K562 (cell line): ENCODE results near the gene PACSIN1. TPM values are rescaled to one million over a fixed set of nuclear protein-coding genes. Genes with fewer than 3 reads are reported as not detected.

Experiments
- ATAC-seq: fragments of 200-7000 bp; cut with Tn5 transposase; 3 replicates; pipeline ENCODE4 v1.9.1; 2020; ENCODE audit warnings: moderate library complexity
- BruUV-seq: library from RNA; stranded (reverse); fragments of 400-500 nt; replicated peaks from 2 replicates; lab custom pipeline; 2021; lab: Mats Ljungman, UMichigan
- CTCF ChIA-PET: fragments of 300-600 bp; formaldehyde crosslinking; extraction: SDS; loops from one replicate; lab custom pipeline; 2021; ENCODE audit warnings: low intra/inter-chr PET ratio; lab: Yijun Ruan, JAX
- POLR2A ChIA-PET: fragments of 300-600, 350-650 bp; sonication (Branson Sonifier 250); formaldehyde crosslinking; extraction: SDS; loops from one replicate; lab custom pipeline; 2021; ENCODE audit warnings: antibody characterized with exemption, inconsistent platforms; lab: Yijun Ruan, JAX
- DNase-seq, 4 experiments: peaks; one replicate each; pipeline versions ENCODE4 v3.0.0 to v3.0.0-alpha.2; 2011 to 2018; ENCODE audit warnings: low spot score in 3 of 4, mixed read lengths in 3 of 4; ENCODE audit errors: extremely low read depth in 1 of 4
- FAIRE-seq: peaks from 2 replicates; lab custom pipeline; 2011; peaks lifted over from hg19 to GRCh38; lab: Jason Lieb, UNC
- H2AFZ ChIP-seq: 2 replicates; pipeline ENCODE4 v1.6.0; 2011; ENCODE audit warnings: low read depth, low read length, control low read depth, inconsistent platforms
- H3K27ac ChIP-seq: fragments of 200-600 bp; 3 replicates; pipeline ENCODE4 v1.8.0; 2011; ENCODE audit warnings: low read depth, mild to moderate bottlenecking, control low read depth, inconsistent platforms, low read length, moderate library complexity, mixed read lengths; ENCODE audit errors: extremely low read depth
- H3K27me3 ChIP-seq, 2 experiments: fragments of 300-600 bp in 1 of 2; 2 replicates in 1 of 2; 3 replicates in 1 of 2; pipeline versions ENCODE4 v1.6.0 to v1.8.0; 2011; ENCODE audit warnings: inconsistent platforms in 2 of 2, low read length in 2 of 2, mild to moderate bottlenecking in 1 of 2, mixed read lengths in 1 of 2, moderate library complexity in 1 of 2; ENCODE audit not compliant: control insufficient read depth in 2 of 2, insufficient read depth in 2 of 2
- H3K36me3 ChIP-seq: fragments of 300-600 bp; 3 replicates; pipeline ENCODE4 v1.8.0; 2011; ENCODE audit warnings: mild to moderate bottlenecking, low read length, inconsistent platforms; ENCODE audit not compliant: control insufficient read depth, insufficient read depth
- H3K4me1 ChIP-seq, 2 experiments: fragments of 200-600 bp in 1 of 2; replicated peaks in 1 of 2; 2 replicates in 1 of 2; 3 replicates in 1 of 2; pipeline versions ENCODE4 v1.5.1 to v1.8.0; 2011; ENCODE audit warnings: inconsistent platforms in 2 of 2, low read length in 2 of 2, mild to moderate bottlenecking in 1 of 2, mixed read lengths in 1 of 2, moderate library complexity in 1 of 2; ENCODE audit not compliant: control insufficient read depth in 2 of 2, insufficient read depth in 2 of 2
- H3K4me2 ChIP-seq: 2 replicates; pipeline ENCODE4 v1.6.1; 2011; ENCODE audit warnings: low read length, control low read depth, inconsistent platforms, mixed read lengths; ENCODE audit not compliant: insufficient read depth
- H3K4me3 ChIP-seq: fragments of 200-600 bp; sonication (generic), shearing (Covaris generic); 2 replicates; pipeline ENCODE4 v1.5.1; 2016; ENCODE audit warnings: control low read depth, inconsistent platforms
- H3K79me2 ChIP-seq: fragments of 200-600 bp; 3 replicates; pipeline ENCODE4 v1.8.0; 2011; ENCODE audit warnings: low read length, inconsistent platforms; ENCODE audit not compliant: control insufficient read depth, insufficient read depth
- H3K9ac ChIP-seq, 2 experiments: 2 replicates each; pipeline versions ENCODE4 v1.6.0 to v1.6.1; 2011; ENCODE audit warnings: low read depth in 2 of 2, low read length in 2 of 2, control low read depth in 1 of 2, inconsistent platforms in 1 of 2, mild to moderate bottlenecking in 1 of 2, mixed read lengths in 1 of 2; ENCODE audit not compliant: insufficient read depth in 1 of 2
- H3K9me1 ChIP-seq: one replicate; pipeline ENCODE4 v1.6.0; 2011; ENCODE audit warnings: inconsistent platforms, mild to moderate bottlenecking, low read length, moderate library complexity; ENCODE audit not compliant: control insufficient read depth, insufficient read depth
- H3K9me3 ChIP-seq: replicated peaks from 2 replicates; pipeline ENCODE4 v1.5.1; 2011; ENCODE audit warnings: low read depth, low read length, inconsistent platforms; ENCODE audit not compliant: control insufficient read depth, insufficient read depth
- H4K20me1 ChIP-seq: replicated peaks from 2 replicates; pipeline ENCODE4 v1.6.1; 2011; ENCODE audit warnings: low read length, inconsistent platforms, mixed read lengths; ENCODE audit not compliant: control insufficient read depth, insufficient read depth
- CHD2 ChIP-seq: IDR thresholded peaks from 2 replicates; pipeline ENCODE4 v1.6.1; 2011; ENCODE audit warnings: low read depth, low read length
- POLR2G ChIP-seq: fragments of 200-400 bp; formaldehyde crosslinking; IDR thresholded peaks from 2 replicates; pipeline ENCODE4 v1.6.1; 2017; ENCODE audit warnings: low read depth, mild to moderate bottlenecking, antibody characterized with exemption, low read length, moderate library complexity
- SLC30A9 ChIP-seq: fragments of 250-450 bp; sonication (Bioruptor Pico); IDR thresholded peaks from 2 replicates; pipeline ENCODE4 v1.8.0; 2022; ENCODE audit warnings: mild to moderate bottlenecking, moderate library complexity
- THAP12 ChIP-seq: fragments of 250-450 bp; sonication (Bioruptor Pico); IDR thresholded peaks from 2 replicates; pipeline ENCODE4 v1.9.0; 2021; ENCODE audit warnings: mild to moderate bottlenecking, inconsistent platforms
- ZKSCAN3 ChIP-seq: fragments of 250-450 bp; sonication (Bioruptor Pico); IDR thresholded peaks from 2 replicates; pipeline ENCODE4 v1.4.0; 2020
- ZNF217 ChIP-seq: sonication (generic); formaldehyde crosslinking; IDR thresholded peaks from 2 replicates; pipeline ENCODE4 v1.8.0; 2022; ENCODE audit warnings: mild to moderate bottlenecking, missing genetic modification reagents
- WGBS: fragments of 100-300 bp; shearing (Covaris generic); methylation state at CpG from one replicate; pipeline ENCODE4 v1.1.6; 2016; ENCODE audit warnings: low coverage, mixed read lengths; ENCODE audit not compliant: insufficient coverage; ENCODE audit errors: missing lambda C conversion rate; 5-methylcytosine and 5-hydroxymethylcytosine counted together
- in situ Hi-C: fragments of 300-500 bp; cut with MboI; formaldehyde crosslinking; loops from 4 replicates; pipeline ENCODE4 v1.15.0; 2018; ENCODE audit warnings: inconsistent platforms, mixed read lengths
- intact Hi-C: fragments of 100-400 bp; cut with micrococcal nuclease; formaldehyde crosslinking; loops from 2 replicates; pipeline ENCODE4 v1.14.2; 2022
- polyA plus RNA-seq, 8 experiments: library from polyadenylated mRNA; depleted of rRNA in 4 of 8; stranded (reverse) in 5 of 8; unstranded in 3 of 8; fragments of >200 nt; fragmentation: Nextera tagmentation in 2 of 8; fragmentation: Illumina TruSeq in 1 of 8; extraction: Ambion mirVana in 2 of 8; extraction: Trizol in 1 of 8; gene quantifications; 2 replicates each; pipeline versions ENCODE4 v1.2.1 to v1.2.3, GENCODE V29; 2011 to 2014; ENCODE audit warnings: inconsistent platforms in 1 of 8, missing spikeins in 1 of 8
- total RNA-seq, 7 experiments: library from RNA; depleted of rRNA in 6 of 7; stranded (reverse); fragments of >200 nt in 6 of 7; fragmentation: Illumina TruSeq in 2 of 7; extraction: Trizol in 2 of 7; gene quantifications; 2 replicates each; pipeline versions ENCODE4 v1.2.1 to v1.2.3, GENCODE V29; 2011 to 2021; ENCODE audit warnings: low replicate concordance in 1 of 7

Gene PACSIN1
- total and polyA plus RNA-seq, 9 of the 15 experiments (the other 6 are each of a cell fraction or from before 2014, with no cell fraction given) = 0.01 to 1.7 (median 0.45) TPM

GRCh38 chr6:34571388-34571787, 105.5 kb downstream of the PACSIN1 start:
- POLR2A ChIA-PET = interaction anchor here (0.8 to 1.5 kb wide), 3 partner anchors 9 to 396 kb away, joined by 3 to 5 read pairs (median 3); no protein-coding TSS in a partner anchor
- intact Hi-C loops = no loop called here
- Histone ChIP-seq H3K9me1 (no peaks in the 10 kb centered on the region), H3K9me3 (no peaks in the 10 kb centered on the region), H3K79me2 (no peaks in the 10 kb centered on the region), H3K27ac (no peak overlapping the region), H3K4me2 (no peak overlapping the region), H3K36me3 (no peaks in the 10 kb centered on the region), H3K27me3 (no peaks in the 10 kb centered on the region)
- WGBS = 69% methylated on average over 9 of the region's 9 CpGs
- DNase-seq (no peak), ATAC-seq (peak; percentile 3; the same call in 1 of the 3 replicates), FAIRE-seq (no peak)
- no TSS peak for BruUV-seq
- TF ChIP-seq ZNF217 = no peak
- TF ChIP-seq CHD2 = no peak
- no peak for TF ChIP-seq SLC30A9
- no peak for TF ChIP-seq ZKSCAN3
- TF ChIP-seq, all 486 proteins: peak for 0
- Histone ChIP-seq H3K9ac (peak overlapping the region in 1 of 2 experiments; percentile 6; a peak in 2 of 4 replicates), H3K4me1 (peaks cover 10 to 48% of the 10 kb centered on the region in 2 experiments; a peak in 3 of 5 replicates), H3K4me3 (no peak overlapping the region), H4K20me1 (no peaks in the 10 kb centered on the region; the same call in 1 of the 2 replicates), H2AFZ (no peak overlapping the region)
- CTCF ChIA-PET = no interaction called here
- in situ Hi-C loops = no loop called here

GRCh38 chr6:34572021-34572420, 106.1 kb downstream of the PACSIN1 start:
- POLR2A ChIA-PET = interaction anchor here (0.8 to 1.3 kb wide), 3 partner anchors 8 to 397 kb away, joined by 3 to 5 read pairs (median 3); no protein-coding TSS in a partner anchor
- BruUV-seq = no TSS peak
- no peaks in the 10 kb centered on the region for H3K27me3 ChIP-seq
- TF ChIP-seq THAP12 (CRISPR knock-in tag) = no peak
- peak; percentile 37; the same call in 1 of the 2 replicates for TF ChIP-seq POLR2G
- H3K9me1 ChIP-seq = no peaks in the 10 kb centered on the region
- no peaks in the 10 kb centered on the region for H3K9me3 ChIP-seq
- H3K36me3 ChIP-seq = no peaks in the 10 kb centered on the region
- in situ Hi-C loops = no loop called here
- intact Hi-C loops = no loop called here
- ATAC-seq = no peak
- H3K4me1 ChIP-seq = peaks cover 10 to 46% of the 10 kb centered on the region in 2 experiments; a peak in 3 of 5 replicates
- no peak overlapping the region for H3K27ac ChIP-seq
- H3K4me2 ChIP-seq = no peak overlapping the region
- no peak for FAIRE-seq
- H4K20me1 ChIP-seq = no peaks in the 10 kb centered on the region; the same call in 1 of the 2 replicates
- peak overlapping the region in 1 of 2 experiments; percentile 6; a peak in 2 of 4 replicates for H3K9ac ChIP-seq
- CTCF ChIA-PET = no interaction called here
- H3K79me2 ChIP-seq = no peaks in the 10 kb centered on the region
- H3K4me3 ChIP-seq = no peak overlapping the region
- no peak overlapping the region for H2AFZ ChIP-seq
- no peak for DNase-seq
- 68% methylated on average over 15 of the region's 16 CpGs for WGBS
